ENCODE results near the gene BTBD6.
A peak's percentile ranks its signal among the peaks of the same experiment; 100 is the strongest.

The BTBD6 gene

GRCh38 chr14:105299654-105300541 lies 51.6 kb downstream of the BTBD6 start:
- H3K9me3 ChIP-seq (ENCODE audit: insufficient read depth, low read length): no peaks in the 10 kb centered on the region
- peak overlapping the region; percentile 49 for H3K9ac ChIP-seq (ENCODE audit: low read length)
- no peak overlapping the region for H3K27ac ChIP-seq (ENCODE audit: low read depth, low read length)
- TF ChIP-seq, protein P1, sequence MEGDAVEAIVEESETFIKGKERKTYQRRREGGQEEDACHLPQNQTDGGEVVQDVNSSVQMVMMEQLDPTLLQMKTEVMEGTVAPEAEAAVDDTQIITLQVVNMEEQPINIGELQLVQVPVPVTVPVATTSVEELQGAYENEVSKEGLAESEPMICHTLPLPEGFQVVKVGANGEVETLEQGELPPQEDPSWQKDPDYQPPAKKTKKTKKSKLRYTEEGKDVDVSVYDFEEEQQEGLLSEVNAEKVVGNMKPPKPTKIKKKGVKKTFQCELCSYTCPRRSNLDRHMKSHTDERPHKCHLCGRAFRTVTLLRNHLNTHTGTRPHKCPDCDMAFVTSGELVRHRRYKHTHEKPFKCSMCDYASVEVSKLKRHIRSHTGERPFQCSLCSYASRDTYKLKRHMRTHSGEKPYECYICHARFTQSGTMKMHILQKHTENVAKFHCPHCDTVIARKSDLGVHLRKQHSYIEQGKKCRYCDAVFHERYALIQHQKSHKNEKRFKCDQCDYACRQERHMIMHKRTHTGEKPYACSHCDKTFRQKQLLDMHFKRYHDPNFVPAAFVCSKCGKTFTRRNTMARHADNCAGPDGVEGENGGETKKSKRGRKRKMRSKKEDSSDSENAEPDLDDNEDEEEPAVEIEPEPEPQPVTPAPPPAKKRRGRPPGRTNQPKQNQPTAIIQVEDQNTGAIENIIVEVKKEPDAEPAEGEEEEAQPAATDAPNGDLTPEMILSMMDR (IDR thresholded peaks at IDR 0.05; ENCODE audit: insufficient read depth, low read length, poor library complexity, severe bottlenecking): no peak
- TF ChIP-seq EZH2phosphoT487 (conservative IDR thresholded peaks at IDR 0.05; ENCODE audit: low read length): no peak
- H3K79me2 ChIP-seq (ENCODE audit: insufficient read depth, low read length): no peaks in the 10 kb centered on the region
- no peaks in the 10 kb centered on the region for H3K9me2 ChIP-seq (replicated peaks; ENCODE audit: insufficient read depth, low read length)
- H4K20me1 ChIP-seq (ENCODE audit: low read depth, low read length): no peaks in the 10 kb centered on the region
- H3K27me3 ChIP-seq (ENCODE audit: low read length): no peaks in the 10 kb centered on the region
- H3K4me2 ChIP-seq (ENCODE audit: low read depth, low read length, poor library complexity, severe bottlenecking): peak overlapping the region; percentile 81
- H3K4me3 ChIP-seq (ENCODE audit: insufficient read depth, low read length, poor library complexity, severe bottlenecking): peak overlapping the region; percentile 58
- H3K36me3 ChIP-seq (ENCODE audit: low read length): no peaks in the 10 kb centered on the region
- no peaks in the 10 kb centered on the region for H3F3A ChIP-seq (ENCODE audit: insufficient read depth)
- H2AFZ ChIP-seq (ENCODE audit: low read depth, low read length, severe bottlenecking): peak overlapping the region; percentile 40

Measured in SU-DHL-6 (cell line).